ENCODE data around the gene PRKG1.
A peak's percentile ranks its signal among the peaks of the same experiment; 100 is the strongest.
"Not testable (repeated sequence)": the region's sequence is repeated elsewhere in the genome, so short reads cannot be mapped to it uniquely, and the experiment has no call there.

The PRKG1 gene

DNA sequence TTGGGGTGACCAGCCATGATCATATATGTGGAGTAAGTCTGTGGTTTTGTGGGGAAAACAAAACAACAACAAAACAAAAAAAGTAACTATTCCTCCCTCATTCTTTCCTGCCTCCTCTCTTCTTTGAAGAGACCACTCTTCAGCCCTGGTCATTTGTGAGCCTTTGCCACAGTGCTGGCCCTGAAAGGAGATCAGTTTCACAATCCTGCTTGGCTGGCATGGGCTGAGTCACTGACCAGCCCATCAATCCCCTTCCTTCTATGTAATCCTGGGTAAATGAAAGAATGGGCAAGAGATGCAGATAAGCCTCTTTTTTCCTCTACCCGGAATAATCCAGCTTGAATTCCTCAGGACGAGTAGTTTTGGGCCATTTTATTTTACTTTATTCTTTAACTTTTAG, 611.5 kb downstream of the PRKG1 start:
- no peak for DNase-seq

DNA sequence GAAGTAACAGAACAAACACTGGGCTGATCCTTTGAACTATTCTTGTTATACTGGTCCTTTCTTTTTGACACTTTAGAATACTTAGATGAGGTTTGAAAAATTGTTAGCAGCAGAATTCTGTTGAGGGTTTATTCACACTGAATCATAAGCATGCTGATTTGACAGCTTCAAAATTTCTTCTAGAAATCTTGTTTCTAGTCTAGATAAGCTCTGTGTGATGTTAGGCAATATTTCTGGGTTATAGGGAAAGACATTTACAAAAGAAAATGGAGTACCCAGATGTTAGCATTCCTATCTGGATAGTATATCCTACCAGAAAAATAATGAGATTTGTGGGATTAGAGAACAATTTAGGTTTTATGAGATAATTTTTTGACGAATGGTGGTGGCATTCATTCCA, 613.0 kb downstream of the PRKG1 start:
- DNase-seq, result no peak

DNA sequence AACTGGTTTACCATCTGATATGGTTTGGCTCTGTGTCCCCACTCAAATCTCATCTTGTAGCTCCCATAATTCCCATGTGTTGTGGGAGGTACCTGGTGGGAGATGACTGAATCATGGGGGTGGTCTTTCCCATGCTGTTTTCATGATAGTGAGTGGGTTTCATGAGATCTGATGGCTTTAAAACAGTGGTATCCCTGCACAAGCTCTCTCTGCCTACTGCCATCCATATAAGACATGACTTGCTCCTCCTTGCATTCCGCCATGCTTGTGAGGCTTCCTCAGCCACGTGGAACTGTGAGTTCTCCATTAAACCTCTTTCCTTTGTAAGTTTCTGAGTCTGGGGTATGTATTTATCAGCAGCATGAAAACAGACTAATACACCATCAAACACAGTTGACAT, 614.5 kb downstream of the PRKG1 start:
- not testable (repeated sequence) for DNase-seq

DNA sequence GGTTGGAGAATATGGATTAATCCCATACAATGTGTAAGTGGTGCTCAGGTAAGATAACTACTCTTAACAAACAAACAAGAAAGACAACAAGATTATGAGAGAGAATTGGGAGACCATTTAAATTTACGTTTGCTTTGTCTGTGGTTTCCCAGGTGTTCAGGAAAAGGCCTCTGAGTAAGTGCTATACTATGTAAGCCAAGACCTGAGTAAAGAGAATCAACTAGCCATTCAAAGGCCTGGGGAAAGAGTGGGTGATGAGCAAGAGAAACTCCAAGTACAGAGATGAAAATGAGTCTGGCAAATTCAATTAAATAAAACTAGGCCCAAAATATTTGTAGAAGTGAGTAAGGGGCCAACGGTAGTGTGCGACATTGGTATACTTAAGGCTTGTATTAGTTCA, 615.2 kb downstream of the PRKG1 start:
- no peak for DNase-seq

DNA sequence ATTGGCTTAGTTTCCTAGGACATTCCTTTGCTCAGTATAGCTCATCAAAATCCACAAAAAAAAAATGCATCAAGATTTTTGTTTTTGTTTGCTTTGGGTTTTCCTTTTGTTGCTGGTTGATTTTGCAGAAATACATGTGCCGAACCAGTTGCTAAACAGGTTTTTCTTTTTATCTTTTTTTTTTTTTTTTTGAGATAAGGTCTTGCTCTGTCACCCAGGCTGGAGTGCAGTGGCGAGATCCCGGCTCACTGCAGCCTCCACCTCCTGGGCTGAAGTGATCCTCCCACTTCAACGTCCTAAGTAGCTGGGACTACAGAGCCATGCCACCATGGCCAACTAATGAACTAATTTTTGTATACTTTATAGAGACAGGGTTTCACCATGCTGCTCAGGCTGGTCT, 616.8 kb downstream of the PRKG1 start:
- DNase-seq, result no peak

DNA sequence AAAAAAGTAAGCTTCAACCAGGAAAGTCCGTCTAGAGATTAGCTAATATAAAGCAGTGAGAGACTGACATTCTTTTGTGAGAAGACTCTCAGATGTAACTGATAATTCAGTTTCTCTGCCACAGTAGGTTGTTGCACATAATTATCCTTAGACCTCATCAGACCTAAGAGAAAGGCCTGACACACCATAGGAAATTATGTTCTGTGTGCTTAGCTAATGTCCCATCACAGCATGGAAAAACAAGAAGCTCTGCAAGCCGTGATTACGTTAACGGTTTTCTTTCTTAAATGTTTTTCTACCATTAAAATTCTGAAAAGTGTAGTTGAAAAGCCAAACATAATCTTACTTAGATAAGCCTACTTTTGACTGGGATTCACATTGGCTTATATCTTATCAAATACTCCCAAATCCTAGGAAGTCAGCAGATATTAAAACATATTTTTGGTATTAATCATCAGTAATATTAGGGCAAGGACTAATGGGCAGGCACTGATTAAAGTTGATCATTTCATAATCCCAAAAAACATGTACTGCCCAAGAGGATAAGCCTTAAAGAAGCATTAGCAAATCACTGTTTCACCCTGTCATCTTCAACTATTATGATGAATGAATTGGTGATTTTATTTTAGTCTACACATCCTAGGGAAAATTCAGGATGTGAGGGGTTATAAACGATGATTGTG, 619.9 kb downstream of the PRKG1 start:
- DNase-seq, result no peak

DNA sequence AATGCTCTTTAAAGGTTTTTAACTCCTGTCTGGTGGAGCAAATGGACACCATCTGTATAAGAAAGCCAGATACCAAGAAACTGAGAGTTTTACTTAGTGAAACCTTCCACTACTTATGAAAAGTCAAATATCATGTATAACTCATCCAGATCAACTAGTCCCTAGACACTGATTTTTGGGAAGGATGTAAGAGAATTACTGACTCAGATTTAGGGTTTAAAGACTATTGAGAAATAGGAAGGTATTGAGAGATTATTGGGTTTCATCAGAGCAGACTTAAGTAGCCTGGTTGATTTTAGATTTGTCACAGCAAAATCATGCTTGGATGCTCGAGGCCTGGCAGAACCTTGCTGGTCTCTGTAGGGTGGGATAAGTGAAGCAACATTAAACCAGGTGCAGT, 622.0 kb downstream of the PRKG1 start:
- DNase-seq, result no peak

DNA sequence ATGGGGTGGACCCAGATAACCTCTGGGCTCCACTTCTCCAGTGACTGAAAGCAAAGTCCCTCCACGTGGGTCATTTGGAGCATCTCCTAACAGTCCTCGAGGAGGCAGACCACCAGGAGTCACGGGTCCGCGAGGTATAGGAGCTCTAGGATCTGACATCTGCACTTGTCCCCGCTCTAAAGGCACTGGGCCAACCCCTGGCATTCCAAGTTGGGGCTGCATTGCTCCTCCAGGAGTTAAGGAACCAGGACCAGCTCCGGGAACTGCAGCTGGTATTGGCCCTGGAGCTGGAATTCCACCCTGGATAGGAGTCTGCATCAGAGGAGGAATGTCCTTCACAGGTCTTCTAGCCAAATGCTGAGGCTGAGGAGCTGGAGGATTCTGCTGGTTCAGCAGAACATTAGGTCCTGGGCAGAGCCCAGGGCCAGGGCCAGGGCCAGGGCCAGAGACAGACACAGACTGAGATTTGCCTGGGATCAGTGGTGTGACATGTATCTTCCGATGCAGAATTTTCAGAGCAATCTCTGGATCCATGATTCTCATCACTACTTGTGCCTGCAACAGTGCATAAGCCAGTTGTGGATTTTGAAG, 624.3 kb downstream of the PRKG1 start:
- no peak for DNase-seq

DNA sequence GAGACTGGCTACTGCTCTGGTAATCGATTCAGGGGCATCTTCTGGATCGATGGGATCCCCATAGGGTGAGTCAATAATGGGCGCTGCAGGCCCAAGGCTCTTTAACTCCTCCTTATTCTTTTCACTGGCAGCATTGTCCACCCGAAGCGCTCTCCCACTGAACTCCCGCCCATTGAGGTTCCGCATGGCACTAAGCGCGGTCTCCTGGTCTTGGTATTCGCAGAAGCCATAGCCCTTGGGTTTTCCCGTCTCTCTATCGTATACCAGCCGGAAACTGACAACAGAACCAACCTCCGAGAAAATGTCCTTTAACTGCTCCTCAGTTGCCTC, 624.8 kb downstream of the PRKG1 start:
- no peak for DNase-seq

DNA sequence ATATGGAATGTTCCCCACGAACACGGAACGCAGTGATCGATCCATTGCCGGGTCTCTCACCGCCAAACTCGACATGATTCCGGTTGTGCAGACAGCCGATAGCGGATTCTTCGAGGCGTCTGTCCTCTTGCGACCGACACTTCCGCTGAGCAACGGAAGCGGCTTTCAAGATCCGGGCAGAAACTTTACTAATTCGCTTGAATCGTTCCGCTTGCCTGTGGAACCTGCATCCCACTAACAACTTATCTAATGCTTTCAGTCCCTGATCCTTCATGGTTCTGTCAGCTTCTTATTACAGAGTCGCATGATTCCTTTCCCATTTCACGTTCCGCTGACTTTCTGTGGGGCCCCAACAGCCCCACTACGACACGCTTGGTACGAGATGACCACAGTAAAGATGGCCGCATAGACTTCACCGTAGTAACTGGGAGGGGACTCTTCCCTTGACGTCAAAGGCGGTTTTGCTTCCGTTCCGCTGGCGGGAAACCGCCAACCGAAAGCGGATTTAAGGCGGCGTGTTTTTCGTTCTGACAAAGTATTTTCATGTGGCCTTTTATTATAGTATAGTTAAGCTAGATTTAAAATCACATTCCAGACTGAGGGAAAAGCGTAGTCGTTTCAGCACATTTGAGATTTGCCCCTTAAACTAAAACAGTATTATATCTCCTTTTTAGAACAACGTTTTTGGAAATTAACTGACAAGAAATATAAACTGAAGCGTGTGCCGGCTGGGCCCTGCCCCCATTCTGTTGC, 625.4 kb downstream of the PRKG1 start, which contains the start of gene CSTF2T:
TSS of gene CSTF2T (minus strand) at position 121 of the 753 bp plus-strand sequence. CDS start at position 75, 46 bp downstream.
- DNase-seq, result peak; percentile 90

DNA sequence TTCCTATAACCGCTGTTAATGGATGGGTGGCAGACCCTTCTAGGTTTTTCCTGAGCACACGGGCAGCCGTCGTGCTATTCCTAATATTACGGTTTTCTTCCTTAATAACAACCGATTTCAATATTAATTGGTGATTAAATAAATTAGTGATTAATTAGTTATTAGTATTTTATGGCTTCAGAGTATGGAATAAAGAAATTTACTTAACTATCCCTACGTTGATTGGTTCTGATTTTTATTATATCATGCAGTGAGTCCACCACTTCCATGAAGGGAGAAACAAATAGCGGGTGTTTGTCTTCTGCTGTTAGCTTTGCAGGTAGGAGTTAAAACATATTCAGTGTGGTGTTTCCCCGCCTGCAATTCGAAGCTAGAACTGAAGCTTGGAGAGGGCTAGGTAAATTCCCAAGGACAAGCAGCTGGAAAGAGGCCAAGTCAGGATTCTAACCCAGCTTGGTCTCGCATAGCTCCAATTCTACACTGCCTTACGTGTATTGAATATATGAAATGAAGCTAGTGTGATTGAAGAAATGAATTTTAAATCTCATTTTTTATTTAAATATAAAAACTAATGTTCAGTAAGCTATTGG, 626.0 kb downstream of the PRKG1 start:
- no peak for DNase-seq

DNA sequence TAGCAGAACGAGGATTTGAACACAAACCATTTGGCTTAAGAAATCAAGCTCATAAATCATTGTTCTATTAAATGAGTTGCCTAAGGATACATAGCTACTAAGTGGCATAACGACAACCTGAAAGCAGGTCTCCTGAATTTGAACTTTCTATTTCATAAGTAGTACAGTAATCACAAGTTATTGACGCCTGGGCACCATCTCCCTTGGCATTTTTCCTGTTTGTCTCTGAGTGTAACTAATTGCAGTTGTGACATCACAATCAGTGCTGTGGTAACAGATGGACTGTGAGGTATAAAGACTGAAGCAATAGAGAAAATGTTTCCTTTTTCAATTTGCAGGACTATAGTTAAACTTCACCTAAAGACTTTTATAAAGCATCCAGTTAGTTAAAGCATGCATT, 631.5 kb downstream of the PRKG1 start:
- DNase-seq, result no peak

DNA sequence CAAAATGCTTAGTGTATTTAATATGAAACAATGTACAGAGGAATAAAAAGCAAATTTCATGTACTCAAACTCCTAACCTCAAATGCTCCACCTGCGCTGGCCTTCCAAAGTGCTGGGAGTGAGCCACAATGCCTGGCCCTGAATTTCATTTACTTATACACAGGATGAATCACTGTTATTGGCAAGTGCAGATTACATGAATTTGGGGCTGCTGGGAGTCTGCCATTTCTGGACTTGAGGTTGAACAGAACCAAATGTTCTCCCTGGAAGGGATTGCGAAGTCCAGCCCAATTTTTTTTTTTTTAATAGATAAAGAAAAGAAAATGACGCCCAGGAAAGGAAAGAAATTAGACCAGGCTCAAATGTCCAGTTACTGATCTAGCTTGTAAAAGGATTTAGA, 631.9 kb downstream of the PRKG1 start:
- no peak for DNase-seq

DNA sequence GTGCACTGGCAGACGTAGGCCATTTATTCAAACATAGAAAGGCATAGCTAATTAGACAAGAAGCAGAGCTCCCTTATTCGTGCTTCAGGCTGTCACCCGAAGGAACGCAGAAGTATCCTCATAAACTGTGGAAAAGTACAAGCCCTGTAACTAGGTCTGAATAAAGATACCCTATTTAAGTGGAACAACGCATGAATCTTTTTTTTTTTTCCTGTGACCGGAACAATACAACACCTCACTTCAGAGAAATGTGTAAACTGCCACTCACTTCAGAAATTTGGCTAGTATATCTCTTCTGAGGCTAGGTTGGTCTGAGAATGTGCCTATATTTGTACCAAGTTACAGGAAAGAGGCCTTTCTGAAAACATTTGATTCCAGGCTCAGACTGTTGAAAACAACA, 633.1 kb downstream of the PRKG1 start:
- DNase-seq, result no peak

DNA sequence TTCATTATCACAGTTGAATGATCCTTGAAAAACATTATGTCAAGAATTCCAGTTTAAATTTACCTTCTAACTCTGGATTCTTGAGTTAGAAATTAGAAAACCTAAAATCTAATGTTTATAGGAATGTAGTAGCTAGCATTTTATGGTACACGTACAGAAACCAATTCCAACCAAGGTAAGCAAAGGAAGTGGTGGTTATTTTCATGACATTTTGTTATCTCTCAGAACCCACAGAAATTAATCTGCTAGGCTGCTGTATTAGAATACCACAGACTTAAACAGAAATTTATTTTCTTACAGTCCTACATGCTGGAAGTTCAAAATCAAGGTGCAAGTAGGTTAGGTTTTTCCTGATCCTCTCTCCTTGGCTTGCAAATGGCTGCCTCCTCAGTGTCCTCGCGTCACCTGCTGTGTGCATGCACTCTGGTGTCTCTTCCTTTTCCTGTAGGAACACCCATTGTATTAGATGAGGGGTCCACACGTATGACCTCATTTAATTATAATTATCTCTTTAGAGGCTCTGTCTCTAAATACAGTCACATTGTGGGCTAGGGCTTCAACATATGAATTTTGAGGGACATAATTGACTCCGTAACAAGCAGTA, 633.6 kb downstream of the PRKG1 start:
- no peak for DNase-seq

DNA sequence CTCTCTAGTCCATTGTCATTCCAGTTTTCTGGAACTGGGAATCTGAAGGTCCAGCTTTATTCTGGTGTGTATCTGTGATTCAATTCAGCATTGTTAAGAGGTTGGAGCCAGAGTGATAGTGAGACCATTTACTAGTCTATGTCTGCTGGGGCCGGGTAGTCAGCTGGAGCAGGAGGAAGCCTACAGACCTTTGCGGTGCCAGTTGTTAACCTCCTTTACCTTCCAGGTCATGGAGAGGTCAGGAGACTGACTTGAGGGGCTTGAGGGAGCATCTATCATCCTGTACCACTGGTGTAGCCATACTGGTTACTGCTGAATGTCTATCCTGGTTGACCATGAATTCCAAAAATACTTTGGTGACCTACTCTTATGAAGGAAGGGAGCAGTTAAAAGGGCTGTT, 634.3 kb downstream of the PRKG1 start:
- DNase-seq, result no peak

DNA sequence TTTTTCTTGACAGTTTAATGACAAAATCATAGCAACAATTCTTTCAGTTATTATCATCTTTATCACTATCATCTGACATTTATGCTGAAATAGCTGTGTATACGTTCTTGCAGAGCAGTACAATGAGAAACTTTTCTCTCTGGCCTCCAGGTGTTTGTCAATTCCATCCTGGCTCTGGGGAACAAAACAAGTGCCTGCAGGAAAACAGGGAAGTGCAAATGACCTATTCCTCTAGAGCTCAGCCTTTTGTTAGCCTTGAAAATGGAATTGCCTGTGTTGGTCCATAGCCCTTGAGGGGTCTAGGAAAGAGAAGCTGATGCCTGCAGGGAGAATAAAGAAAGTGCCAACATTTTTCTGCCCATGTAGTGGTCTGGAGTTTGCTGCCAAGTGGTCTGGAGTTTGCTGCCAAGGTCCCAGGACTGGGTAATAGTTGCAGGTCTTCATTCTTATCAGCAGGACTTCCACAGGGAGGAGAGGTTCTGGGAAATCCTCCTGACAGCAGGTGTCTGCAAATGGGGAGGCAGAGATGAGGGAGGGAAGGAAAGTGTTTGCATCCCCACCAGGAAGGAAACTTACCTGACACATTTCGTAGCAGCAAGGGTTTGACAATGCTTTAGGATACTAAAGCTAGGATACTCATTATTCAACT, 635.2 kb downstream of the PRKG1 start:
- DNase-seq, result no peak

DNA sequence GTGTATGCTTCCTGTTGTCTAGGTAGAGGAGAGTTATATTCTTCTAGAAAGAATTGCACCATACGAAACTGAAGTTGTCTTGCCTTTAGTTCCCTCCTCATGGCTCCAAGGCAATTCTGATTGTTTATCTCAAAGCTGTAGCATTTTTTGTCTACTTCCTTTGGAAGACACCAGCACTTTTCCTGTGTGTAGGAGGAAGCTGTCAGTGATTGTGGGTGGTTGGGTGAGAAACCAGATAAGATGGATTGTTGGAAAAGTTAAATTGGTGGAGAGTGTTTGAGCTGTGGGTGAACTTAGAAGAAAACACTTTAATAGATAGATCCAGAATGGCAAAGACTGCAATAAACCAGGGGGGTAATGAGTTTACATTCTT, 637.2 kb downstream of the PRKG1 start:
- DNase-seq, result no peak

DNA sequence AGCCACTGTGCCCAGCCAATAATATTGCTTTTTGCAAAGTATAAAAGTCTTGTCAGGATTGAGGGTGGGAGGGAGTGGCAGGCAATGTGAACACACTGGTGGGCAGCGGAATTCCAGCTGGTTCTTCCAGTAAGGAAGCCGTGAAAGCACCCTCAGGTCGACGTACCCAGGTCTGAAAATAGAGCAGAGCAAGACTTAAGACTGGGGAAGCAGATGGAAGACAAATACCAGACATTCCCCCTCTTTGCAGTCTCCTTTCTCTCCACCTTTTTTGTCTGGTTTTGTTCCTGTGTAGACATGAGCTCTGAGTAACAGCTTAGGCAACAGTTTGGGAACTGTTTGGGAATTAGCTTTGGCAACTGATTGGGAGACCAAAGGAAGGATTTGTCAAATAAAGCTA, 642.7 kb downstream of the PRKG1 start:
- no peak for DNase-seq

DNA sequence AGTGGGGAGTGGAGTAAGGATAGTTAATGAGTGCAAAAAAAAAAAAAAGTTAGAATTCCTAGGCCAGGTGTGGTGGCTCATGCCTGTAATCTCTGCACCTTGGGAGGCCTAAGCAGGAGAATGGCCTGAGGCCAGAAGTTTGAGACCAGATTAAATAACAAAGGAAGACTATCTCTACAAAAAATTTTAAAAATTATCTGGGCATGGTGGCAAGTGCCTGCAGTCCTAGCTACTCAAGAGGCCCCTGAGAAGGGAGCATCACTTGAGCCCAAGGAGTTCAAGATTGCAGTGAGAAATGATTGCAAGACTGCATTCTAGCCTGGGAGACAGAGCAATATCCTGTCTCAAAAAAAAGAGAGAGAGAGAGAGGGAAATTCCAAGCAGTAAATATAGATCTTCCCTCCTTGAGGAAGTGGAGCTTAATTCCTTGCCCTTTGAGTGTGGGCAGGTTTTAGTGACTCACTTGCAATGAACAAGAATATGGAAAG, 644.6 kb downstream of the PRKG1 start:
- no peak for DNase-seq

DNA sequence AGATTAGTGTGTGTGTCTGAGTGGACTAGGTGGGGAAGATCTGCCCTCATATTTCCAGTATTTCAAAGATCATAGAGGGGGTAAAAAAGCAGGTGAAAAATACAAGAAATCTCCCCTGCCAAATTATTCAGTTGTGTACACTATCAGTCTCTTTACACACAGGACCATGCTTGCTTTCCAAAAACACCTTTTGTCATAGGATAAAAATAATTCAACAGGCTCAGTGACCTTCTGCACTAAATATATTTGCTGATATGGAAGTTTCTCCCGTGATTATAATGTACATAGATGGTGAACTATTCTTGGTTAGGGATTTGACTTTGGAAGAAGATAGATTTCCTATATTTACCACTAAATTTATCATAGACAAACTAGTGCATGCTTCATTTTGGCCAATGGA, 649.8 kb downstream of the PRKG1 start:
- DNase-seq, result no peak

DNA sequence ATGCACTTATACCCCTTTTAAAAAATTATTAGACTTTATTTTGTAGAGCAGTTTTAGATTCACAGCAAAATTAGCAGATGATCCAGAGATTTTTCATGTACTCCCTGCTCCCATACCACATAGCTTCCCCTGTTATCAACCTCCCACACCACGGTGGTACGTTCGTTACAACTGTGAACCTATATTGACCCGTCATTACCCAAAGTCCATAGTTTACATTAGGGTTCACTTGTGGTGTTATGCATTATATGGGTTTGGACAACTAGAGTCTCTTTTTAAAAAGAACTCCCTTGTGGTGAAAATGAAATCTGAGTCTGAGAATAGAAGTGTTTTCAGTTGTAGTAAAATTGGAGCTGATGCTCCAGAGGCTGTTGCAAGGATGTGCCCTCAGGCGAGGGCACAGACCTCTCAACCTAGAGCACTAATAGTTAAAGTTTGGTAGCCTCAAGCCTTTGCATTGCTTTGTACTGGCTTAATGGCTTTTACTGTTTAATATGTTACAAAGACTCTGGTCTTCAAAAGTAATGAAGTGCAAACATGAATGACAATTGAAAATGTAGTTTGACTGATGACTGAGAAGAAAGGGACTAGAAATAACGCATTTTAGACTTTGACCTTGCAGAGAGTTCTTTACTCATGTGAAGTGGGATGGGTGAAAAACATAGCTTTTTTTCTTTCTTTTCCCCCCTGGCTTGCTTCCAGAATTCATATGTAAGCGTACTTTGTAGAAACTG, 655.7 kb downstream of the PRKG1 start:
- DNase-seq, result no peak

Measured in activated naive CD4-positive, alpha-beta T cell treated with Interleukin-2 at 50 U/mL for 16 hours (primary cell).